ENCODE data around the gene ARMC9. TPM values are rescaled to one million over a fixed set of nuclear protein-coding genes. Genes with fewer than 3 reads are reported as not detected.
A peak's percentile ranks its signal among the peaks of the same experiment; 100 is the strongest.

Gene ARMC9
- total and polyA plus RNA-seq, 2 of the 13 experiments (the other 11 are each of a cell fraction or from before 2014, with no cell fraction given), result 9.1 to 12.8 TPM

DNA sequence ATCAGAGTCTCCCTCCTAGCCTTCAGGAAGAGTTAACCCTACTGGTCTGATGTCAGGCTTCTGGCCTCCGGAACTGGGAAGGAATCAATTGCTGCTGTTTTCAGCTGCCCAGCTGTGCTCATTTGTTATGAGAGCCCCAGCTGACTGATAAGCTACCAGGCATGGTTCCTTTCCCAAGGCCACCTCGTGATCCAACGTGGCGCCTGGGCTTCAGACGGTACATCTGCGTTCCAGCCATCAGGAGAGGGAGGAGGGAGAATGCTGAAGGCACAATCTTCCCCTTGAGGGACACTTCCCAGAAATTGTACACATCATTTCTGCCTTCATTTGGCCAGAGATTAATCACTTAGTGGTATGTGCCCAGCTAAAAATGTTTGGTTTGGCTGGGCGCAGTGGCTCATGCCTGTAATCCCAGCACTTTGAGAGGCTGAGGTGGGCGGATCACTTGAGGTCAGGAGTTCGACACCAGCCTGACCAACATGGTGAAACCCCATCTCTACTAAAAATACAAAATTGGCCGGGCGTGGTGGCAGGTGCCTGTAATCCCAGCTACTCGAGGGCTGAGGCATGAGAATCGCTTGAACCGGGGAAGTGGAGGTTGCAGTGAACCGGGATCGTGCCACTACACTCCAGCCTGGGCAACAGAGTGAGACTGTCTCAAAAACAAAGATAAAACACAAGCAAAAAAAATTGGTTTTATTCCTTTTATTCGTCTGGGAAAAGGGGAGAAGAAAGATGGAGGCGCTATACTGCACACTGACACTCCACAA is 10.5 kb upstream of the ARMC9 start (continued):
- TF ChIP-seq REST (IDR thresholded peaks at IDR 0.05; ENCODE audit: borderline replicate concordance in 1 of 2, low read depth in 1 of 2, low read length in 2 of 2) (no peak), HNF4A (CRISPR knock-in tag; IDR thresholded peaks at IDR 0.05) (peak; percentile 63), CHD4 (IDR thresholded peaks at IDR 0.05; ENCODE audit: borderline replicate concordance, low read length) (no peak), ZNF747 (CRISPR knock-in tag; IDR thresholded peaks at IDR 0.05; ENCODE audit: borderline replicate concordance) (no peak), SP140L (CRISPR knock-in tag; IDR thresholded peaks at IDR 0.05; ENCODE audit: borderline replicate concordance) (0 out of 2 replicates have a peak, but pooled peaks have one; percentile 13), ZNF775 (CRISPR knock-in tag; IDR thresholded peaks at IDR 0.05; ENCODE audit: borderline replicate concordance) (no peak), ZNF790 (CRISPR knock-in tag; IDR thresholded peaks at IDR 0.05; ENCODE audit: borderline replicate concordance) (no peak), ZFP82 (CRISPR knock-in tag; IDR thresholded peaks at IDR 0.05; ENCODE audit: borderline replicate concordance) (no peak), SRY (CRISPR knock-in tag; IDR thresholded peaks at IDR 0.05) (no peak), KLF16 (CRISPR knock-in tag; IDR thresholded peaks at IDR 0.05) (peak in 1 of 2 experiments; percentile 65; a peak in 2 of 4 replicates), MYNN (CRISPR knock-in tag; IDR thresholded peaks at IDR 0.05; ENCODE audit: low read depth) (no peak), JUND (CRISPR knock-in tag; IDR thresholded peaks at IDR 0.05) (peak; percentile 36; the same call in 1 of the 2 replicates), ZBTB42 (CRISPR knock-in tag; IDR thresholded peaks at IDR 0.05) (peak; percentile 98), CREB1 (IDR thresholded peaks at IDR 0.05) (no peak), CREB1 (CRISPR knock-in tag; IDR thresholded peaks at IDR 0.05) (no peak), CAMTA2 (CRISPR knock-in tag; IDR thresholded peaks at IDR 0.05; ENCODE audit: borderline replicate concordance) (no peak), ZSCAN31 (CRISPR knock-in tag; IDR thresholded peaks at IDR 0.05; ENCODE audit: low read depth) (0 out of 2 replicates have a peak, but pooled peaks have one; percentile 38), BRCA1 (CRISPR knock-in tag; IDR thresholded peaks at IDR 0.05) (no peak)
- TF ChIP-seq, protein P1, sequence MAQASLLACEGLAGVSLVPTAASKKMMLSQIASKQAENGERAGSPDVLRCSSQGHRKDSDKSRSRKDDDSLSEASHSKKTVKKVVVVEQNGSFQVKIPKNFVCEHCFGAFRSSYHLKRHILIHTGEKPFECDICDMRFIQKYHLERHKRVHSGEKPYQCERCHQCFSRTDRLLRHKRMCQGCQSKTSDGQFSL (CRISPR knock-in tag; IDR thresholded peaks at IDR 0.05), result no peak
- TF ChIP-seq, protein P2, sequence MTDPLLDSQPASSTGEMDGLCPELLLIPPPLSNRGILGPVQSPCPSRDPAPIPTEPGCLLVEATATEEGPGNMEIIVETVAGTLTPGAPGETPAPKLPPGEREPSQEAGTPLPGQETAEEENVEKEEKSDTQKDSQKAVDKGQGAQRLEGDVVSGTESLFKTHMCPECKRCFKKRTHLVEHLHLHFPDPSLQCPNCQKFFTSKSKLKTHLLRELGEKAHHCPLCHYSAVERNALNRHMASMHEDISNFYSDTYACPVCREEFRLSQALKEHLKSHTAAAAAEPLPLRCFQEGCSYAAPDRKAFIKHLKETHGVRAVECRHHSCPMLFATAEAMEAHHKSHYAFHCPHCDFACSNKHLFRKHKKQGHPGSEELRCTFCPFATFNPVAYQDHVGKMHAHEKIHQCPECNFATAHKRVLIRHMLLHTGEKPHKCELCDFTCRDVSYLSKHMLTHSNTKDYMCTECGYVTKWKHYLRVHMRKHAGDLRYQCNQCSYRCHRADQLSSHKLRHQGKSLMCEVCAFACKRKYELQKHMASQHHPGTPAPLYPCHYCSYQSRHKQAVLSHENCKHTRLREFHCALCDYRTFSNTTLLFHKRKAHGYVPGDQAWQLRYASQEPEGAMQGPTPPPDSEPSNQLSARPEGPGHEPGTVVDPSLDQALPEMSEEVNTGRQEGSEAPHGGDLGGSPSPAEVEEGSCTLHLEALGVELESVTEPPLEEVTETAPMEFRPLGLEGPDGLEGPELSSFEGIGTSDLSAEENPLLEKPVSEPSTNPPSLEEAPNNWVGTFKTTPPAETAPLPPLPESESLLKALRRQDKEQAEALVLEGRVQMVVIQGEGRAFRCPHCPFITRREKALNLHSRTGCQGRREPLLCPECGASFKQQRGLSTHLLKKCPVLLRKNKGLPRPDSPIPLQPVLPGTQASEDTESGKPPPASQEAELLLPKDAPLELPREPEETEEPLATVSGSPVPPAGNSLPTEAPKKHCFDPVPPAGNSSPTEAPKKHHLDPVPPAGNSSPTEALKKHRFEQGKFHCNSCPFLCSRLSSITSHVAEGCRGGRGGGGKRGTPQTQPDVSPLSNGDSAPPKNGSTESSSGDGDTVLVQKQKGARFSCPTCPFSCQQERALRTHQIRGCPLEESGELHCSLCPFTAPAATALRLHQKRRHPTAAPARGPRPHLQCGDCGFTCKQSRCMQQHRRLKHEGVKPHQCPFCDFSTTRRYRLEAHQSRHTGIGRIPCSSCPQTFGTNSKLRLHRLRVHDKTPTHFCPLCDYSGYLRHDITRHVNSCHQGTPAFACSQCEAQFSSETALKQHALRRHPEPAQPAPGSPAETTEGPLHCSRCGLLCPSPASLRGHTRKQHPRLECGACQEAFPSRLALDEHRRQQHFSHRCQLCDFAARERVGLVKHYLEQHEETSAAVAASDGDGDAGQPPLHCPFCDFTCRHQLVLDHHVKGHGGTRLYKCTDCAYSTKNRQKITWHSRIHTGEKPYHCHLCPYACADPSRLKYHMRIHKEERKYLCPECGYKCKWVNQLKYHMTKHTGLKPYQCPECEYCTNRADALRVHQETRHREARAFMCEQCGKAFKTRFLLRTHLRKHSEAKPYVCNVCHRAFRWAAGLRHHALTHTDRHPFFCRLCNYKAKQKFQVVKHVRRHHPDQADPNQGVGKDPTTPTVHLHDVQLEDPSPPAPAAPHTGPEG (CRISPR knock-in tag; IDR thresholded peaks at IDR 0.05), result no peak; the same call in 1 of the 2 replicates

Measured in HepG2 (cell line).